AG20443 (cell line): ENCODE measurements around the gene SFT2D2.

ENCODE experiments used
- DNase-seq: peaks from one replicate; pipeline ENCODE4 v3.0.0; 2012; ENCODE audit warnings: low spot score, mixed read lengths

SFT2D2 gene

GRCh38 chr1:168265596-168265995 is 39.8 kb downstream of the SFT2D2 start:
- DNase-seq, result no peak

- no peak for DNase-seq
Observed at GRCh38 chr1:168266644-168267186, 40.9 kb downstream of the SFT2D2 start.

GRCh38 chr1:168271636-168272035 is 45.8 kb downstream of the SFT2D2 start:
- no peak for DNase-seq

GRCh38 chr1:168273575-168273974 is 47.8 kb downstream of the SFT2D2 start:
- DNase-seq, result no peak

- DNase-seq, result no peak
Observed at GRCh38 chr1:168279253-168279652, 53.4 kb downstream of the SFT2D2 start.

- DNase-seq, result no peak
Observed at GRCh38 chr1:168280296-168280927, 54.6 kb downstream of the SFT2D2 start, which contains the start of gene TBX19. TSS of gene TBX19 (plus strand) at chr1:168280877. CDS start at chr1:168281091, 214 bp downstream.

GRCh38 chr1:168281603-168282325 is 56.0 kb downstream of the SFT2D2 start:
- no peak for DNase-seq

GRCh38 chr1:168285521-168285790 is 59.7 kb downstream of the SFT2D2 start:
- DNase-seq, result no peak

- DNase-seq, result no peak
Observed at GRCh38 chr1:168285971-168286927, 60.4 kb downstream of the SFT2D2 start.

GRCh38 chr1:168287237-168287664 is 61.4 kb downstream of the SFT2D2 start:
- no peak for DNase-seq

- DNase-seq, result no peak
Observed at GRCh38 chr1:168288311-168289052, 62.7 kb downstream of the SFT2D2 start.

GRCh38 chr1:168291222-168291837 is 65.5 kb downstream of the SFT2D2 start:
- DNase-seq, result no peak

GRCh38 chr1:168293356-168293755 is 67.6 kb downstream of the SFT2D2 start:
- DNase-seq, result no peak

- no peak for DNase-seq
Observed at GRCh38 chr1:168295411-168296114, 69.8 kb downstream of the SFT2D2 start.

- DNase-seq, result no peak
Observed at GRCh38 chr1:168297019-168297730, 71.4 kb downstream of the SFT2D2 start.

- no peak for DNase-seq
Observed at GRCh38 chr1:168298446-168298845, 72.6 kb downstream of the SFT2D2 start.

- DNase-seq, result no peak
Observed at GRCh38 chr1:168300626-168301025, 74.8 kb downstream of the SFT2D2 start.

- DNase-seq, result peak; percentile 62
Observed at GRCh38 chr1:168301664-168302320, 76.0 kb downstream of the SFT2D2 start.
